Aorta (tissue), 5 donors: ENCODE data around the gene RTEL1. TPM values are rescaled to one million over a fixed set of nuclear protein-coding genes. Genes with fewer than 3 reads are reported as not detected.
A peak's percentile ranks its signal among the peaks of the same experiment; 100 is the strongest.

Experiments
- ATAC-seq: fragments of 200-7000 bp; cut with Tn5 transposase; one replicate; pipeline ENCODE4 v1.9.1; 2022; ENCODE audit warnings: moderate library complexity; ENCODE audit not compliant: low FRiP score
- DNase-seq, 2 donors: peaks; one replicate each; pipeline ENCODE4 v3.0.0-alpha.2; 2020
- H3K27ac ChIP-seq, 2 donors: one replicate each; pipeline ENCODE4 v1.5.1; 2013; ENCODE audit warnings: low read length in 2 of 2, mild to moderate bottlenecking in 2 of 2, moderate library complexity in 2 of 2, control low read depth in 1 of 2, inconsistent platforms in 1 of 2, low read depth in 1 of 2
- H3K27me3 ChIP-seq, 2 donors: one replicate each; pipeline ENCODE4 v1.6.1; 2013; ENCODE audit warnings: control low read depth in 1 of 2, low read length in 1 of 2, mild to moderate bottlenecking in 1 of 2, moderate library complexity in 1 of 2; ENCODE audit not compliant: insufficient read depth in 2 of 2, control insufficient read depth in 1 of 2
- H3K36me3 ChIP-seq, 2 donors: one replicate each; pipeline ENCODE4 v1.6.1; 2013; ENCODE audit warnings: control low read depth in 1 of 2, low read length in 1 of 2, mild to moderate bottlenecking in 1 of 2; ENCODE audit not compliant: insufficient read depth in 2 of 2, control insufficient read depth in 1 of 2
- H3K4me1 ChIP-seq, 2 donors: one replicate each; pipeline ENCODE4 v1.6.1; 2013; ENCODE audit warnings: low read length in 2 of 2, control low read depth in 1 of 2, mild to moderate bottlenecking in 1 of 2, moderate library complexity in 1 of 2; ENCODE audit not compliant: insufficient read depth in 2 of 2, control insufficient read depth in 1 of 2
- H3K4me3 ChIP-seq, 2 donors: one replicate each; pipeline ENCODE4 v1.5.1; 2013; ENCODE audit warnings: low read length in 2 of 2, control low read depth in 1 of 2, mild to moderate bottlenecking in 1 of 2
- H3K9me3 ChIP-seq: one replicate; pipeline ENCODE4 v1.6.1; 2013; ENCODE audit warnings: mild to moderate bottlenecking, low read length; ENCODE audit not compliant: control insufficient read depth
- WGBS, 2 donors: extraction: QIAGEN DNeasy Blood & Tissue Kit; methylation state at CpG; one replicate each; pipeline ENCODE4 v1.1.7; 2013; 5-methylcytosine and 5-hydroxymethylcytosine counted together
- intact Hi-C, 2 donors: fragments of 100-400 bp; cut with DNase I; formaldehyde crosslinking; loops; one replicate each; pipeline versions ENCODE4 v1.14.2 to v1.15.0; 2022
- polyA plus RNA-seq, 2 donors: library from polyadenylated mRNA; stranded (reverse); fragments of 200-250 nt; gene quantifications; one replicate each; pipeline ENCODE4 v1.2.3, GENCODE V29; 2013
- total RNA-seq, 2 donors: library from RNA; stranded (reverse); fragmentation: NEBNext Ultra II Directional; extraction: Animal tissue kit (Norgen Biotek cat#: 25700); gene quantifications; one replicate each; pipeline ENCODE4 v1.2.1, GENCODE V29; 2021
- donor health status: healthy with polysubstance abuse.
- donor health status: Bipolar disorder and iron deficiency.
- donor health status: DM: no; HTN: no; CAD: no.
- donor health status: DM: no; HTN: no; CAD: no.
- donor health status: DM: yes; HTN: yes; CAD: no.

Gene RTEL1
- total and polyA plus RNA-seq, 4 donors = 6.8 to 114 (median 39.3) TPM

DNA sequence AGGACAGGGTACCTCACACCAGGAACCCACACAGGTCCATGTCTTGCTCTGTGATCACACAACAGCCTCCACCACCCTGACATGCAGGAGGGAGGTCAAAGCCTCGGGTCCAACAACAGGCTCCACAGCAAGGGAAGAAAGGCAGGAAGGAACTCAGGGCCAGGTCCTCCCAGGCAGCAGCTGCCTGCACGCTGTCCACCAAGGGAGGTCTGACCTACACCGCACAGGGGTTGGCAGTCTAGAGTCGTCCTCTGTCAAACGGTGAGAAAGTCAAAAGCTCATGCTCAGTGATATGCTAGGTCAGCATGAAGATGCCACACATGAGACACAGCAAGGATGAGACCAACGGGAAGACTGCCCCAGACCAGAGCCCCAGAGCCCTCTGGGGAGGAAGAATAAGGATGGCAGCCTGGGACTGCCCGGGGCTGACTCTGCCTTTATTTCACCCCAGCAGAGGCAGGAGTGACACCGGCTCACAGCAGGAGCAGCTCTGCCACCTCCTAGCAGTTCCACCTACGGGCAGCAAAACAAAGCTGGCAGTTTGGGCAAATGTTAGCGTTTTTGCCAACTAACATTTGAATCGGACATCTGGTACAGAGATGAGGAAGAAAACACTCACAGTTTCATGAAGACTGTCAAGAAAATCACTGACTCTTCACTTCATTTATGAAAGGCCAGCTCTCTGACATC lies 39.7 kb upstream of the RTEL1 start:
- Histone ChIP-seq H3K4me3 (no peak overlapping the region), H3K9me3 (no peaks in the 10 kb centered on the region), H3K27me3 (no peaks in the 10 kb centered on the region), H3K4me1 (no peaks in the 10 kb centered on the region), H3K27ac (no peak overlapping the region), H3K36me3 (no peaks in the 10 kb centered on the region)
- ATAC-seq (no peak), DNase-seq (no peak)
- 83 to 85% methylated on average over 11 of the region's 11 CpGs for WGBS, 2 donors
- intact Hi-C loops = no loop called here

DNA sequence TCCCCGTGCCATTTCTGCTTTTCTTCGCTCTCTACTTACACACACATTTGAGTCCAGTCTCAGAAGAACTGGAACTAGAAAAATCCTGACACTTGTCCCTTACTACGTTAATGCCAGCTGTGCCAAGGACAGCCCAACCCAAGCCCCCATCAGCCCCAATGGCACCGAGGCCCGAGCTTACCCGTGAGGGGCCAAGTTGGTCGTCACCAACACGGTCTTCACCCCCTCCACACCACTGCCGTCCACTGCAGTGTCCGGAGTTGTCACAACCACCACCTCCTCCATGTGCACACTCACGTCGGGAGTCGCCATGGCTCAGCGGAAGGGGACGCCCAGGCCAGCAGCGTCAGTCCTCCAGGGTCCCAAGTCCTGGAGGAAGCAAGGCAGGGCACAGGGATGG lies 39.0 kb upstream of the RTEL1 start:
- no peak overlapping the region for H3K27ac ChIP-seq
- H3K4me3 ChIP-seq = no peak overlapping the region
- DNase-seq (no peak), ATAC-seq (peak; percentile 12)
- no peaks in the 10 kb centered on the region for H3K36me3 ChIP-seq
- intact Hi-C loops = no loop called here
- no peaks in the 10 kb centered on the region for H3K27me3 ChIP-seq
- no peaks in the 10 kb centered on the region for H3K4me1 ChIP-seq
- H3K9me3 ChIP-seq = no peaks in the 10 kb centered on the region
- WGBS, 2 donors = 92 to 95% methylated on average over 16 of the region's 16 CpGs

DNA sequence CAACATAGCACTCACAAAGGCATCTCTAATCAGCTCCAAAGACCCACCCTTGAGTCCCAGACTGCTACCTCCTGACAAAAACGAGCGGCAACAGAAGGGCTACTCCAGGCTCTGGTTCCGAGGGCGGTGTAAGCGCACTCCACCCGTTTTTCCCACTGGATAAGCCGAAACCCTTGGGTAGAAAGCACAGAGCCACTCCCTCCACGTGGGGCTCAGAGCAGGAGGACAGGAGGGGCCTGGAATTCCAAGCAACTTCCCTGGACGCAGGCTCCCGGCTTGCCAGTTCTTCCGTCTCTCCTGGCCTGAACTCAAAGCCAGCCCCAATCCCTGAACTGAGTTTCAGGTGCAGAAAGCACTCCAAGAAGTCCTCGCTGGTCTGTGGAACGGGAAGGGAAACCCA lies 38.6 kb upstream of the RTEL1 start:
- Histone ChIP-seq H3K27ac (no peak overlapping the region), H3K9me3 (no peaks in the 10 kb centered on the region), H3K36me3 (no peaks in the 10 kb centered on the region), H3K4me1 (no peaks in the 10 kb centered on the region), H3K27me3 (no peaks in the 10 kb centered on the region), H3K4me3 (no peak overlapping the region)
- DNase-seq (no peak), ATAC-seq (no peak)
- WGBS, 2 donors = 84% methylated on average over 13 of the region's 13 CpGs
- intact Hi-C loops = no loop called here

DNA sequence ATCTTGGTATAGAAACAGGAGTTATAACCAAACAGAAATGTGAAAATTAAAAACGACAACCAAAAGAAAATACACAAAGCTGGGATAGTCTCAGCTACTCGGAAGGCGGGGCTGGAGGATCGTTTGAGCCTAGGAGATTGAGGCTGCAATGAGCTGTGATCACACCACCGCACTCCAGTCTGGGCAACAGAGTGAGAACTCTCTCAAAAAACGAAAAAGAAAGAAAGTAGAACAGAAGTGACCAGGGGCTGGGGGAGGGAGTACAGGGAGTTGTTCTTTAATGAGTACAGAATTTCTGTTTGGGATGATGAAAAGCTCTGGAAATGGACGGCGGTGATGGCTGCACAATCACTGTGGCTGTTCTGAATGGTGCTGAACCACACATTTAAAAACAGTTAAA lies 37.1 kb upstream of the RTEL1 start:
- DNase-seq (no peak), ATAC-seq (no peak)
- Histone ChIP-seq H3K27me3 (no peaks in the 10 kb centered on the region), H3K27ac (no peak overlapping the region), H3K9me3 (no peaks in the 10 kb centered on the region), H3K4me1 (no peaks in the 10 kb centered on the region), H3K36me3 (no peaks in the 10 kb centered on the region), H3K4me3 (no peak overlapping the region)
- intact Hi-C loops = loop anchor here in 1 of 2 donors (10.0 kb wide), 1 partner anchor 274 kb away; the partner anchor contains the start of gene DNAJC5
- 84 to 85% methylated on average over 8 of the region's 8 CpGs for WGBS, 2 donors

DNA sequence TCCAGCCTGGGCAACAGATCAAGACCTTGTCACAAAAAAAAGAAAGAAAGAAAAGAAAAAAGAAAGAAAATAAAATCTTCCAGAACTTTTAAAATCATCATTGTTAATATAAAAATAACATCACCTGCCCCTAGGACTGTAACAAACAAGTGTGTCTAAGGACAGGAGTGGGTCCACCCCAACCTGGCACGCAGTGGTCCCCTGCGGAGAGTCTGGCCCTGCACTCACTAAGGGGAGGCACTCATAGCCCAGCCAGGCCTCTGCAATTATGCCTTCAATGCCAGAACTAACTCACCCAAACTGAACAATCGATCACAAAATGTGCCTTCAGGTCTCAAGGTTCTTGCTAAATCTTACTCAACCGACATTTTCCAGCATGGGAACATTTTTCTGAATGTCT lies 36.0 kb upstream of the RTEL1 start:
- Histone ChIP-seq H3K4me1 (no peaks in the 10 kb centered on the region), H3K27me3 (no peaks in the 10 kb centered on the region), H3K27ac (no peak overlapping the region), H3K9me3 (no peaks in the 10 kb centered on the region), H3K36me3 (no peaks in the 10 kb centered on the region), H3K4me3 (no peak overlapping the region)
- DNase-seq (no peak), ATAC-seq (no peak)
- WGBS, 2 donors = 90% methylated on average over 4 of the region's 4 CpGs
- intact Hi-C loops = loop anchor here in 1 of 2 donors (10.0 kb wide), 1 partner anchor 273 kb away; the partner anchor contains the start of gene DNAJC5

DNA sequence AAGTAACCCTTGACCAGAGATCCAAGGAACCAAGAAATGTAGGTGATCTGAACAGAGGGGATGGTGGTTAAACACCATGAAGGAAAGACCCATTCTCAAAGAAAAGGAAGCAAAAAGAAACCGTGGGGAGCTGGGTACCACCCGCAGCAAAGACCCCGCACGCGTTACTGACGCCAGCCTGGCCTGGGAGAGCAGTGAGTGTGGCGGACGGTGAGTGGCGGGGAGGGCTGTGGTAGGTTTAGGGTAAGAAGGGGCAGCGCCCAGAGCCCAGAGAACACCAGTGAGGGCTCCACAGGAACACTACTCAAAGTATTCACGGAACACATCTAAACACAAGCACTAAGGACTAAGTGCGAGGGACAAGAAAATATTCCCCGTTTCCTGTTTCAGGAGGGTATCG lies 35.4 kb upstream of the RTEL1 start:
- peak in 1 of 2 donors; percentile 71 for DNase-seq
- ATAC-seq = no peak
- Histone ChIP-seq H3K4me1 (no peaks in the 10 kb centered on the region), H3K9me3 (no peaks in the 10 kb centered on the region), H3K27ac (no peak overlapping the region), H3K4me3 (no peak overlapping the region), H3K36me3 (no peaks in the 10 kb centered on the region), H3K27me3 (no peaks in the 10 kb centered on the region)
- intact Hi-C loops = loop anchor here in 1 of 2 donors (10.0 kb wide), 1 partner anchor 272 kb away; the partner anchor contains the start of gene DNAJC5
- WGBS, 2 donors = 96 to 97% methylated on average over 14 of the region's 14 CpGs

DNA sequence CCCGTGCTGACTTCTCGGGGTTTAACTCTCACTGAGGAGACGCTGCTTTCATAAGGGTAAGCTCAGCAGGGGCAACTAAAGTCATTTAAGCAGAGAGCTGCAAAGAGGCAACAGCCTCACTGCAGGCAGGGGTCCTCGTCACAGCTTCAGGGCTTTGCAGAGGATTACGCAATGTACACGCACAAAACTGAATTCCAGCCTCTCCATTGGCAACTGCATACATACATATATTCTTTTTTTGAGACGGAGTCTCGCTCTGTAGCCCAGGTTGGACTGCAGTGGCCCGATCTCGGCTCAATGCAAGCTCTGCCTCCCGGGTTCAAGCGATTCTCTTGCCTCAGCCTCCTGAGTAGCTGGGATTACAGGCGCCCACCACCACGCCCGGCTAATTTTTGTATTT lies 33.6 kb upstream of the RTEL1 start:
- no peak overlapping the region for H3K27ac ChIP-seq
- no peaks in the 10 kb centered on the region for H3K27me3 ChIP-seq
- H3K4me3 ChIP-seq = no peak overlapping the region
- no peaks in the 10 kb centered on the region for H3K36me3 ChIP-seq
- no peaks in the 10 kb centered on the region for H3K4me1 ChIP-seq
- WGBS, 2 donors = 92% methylated on average over 15 of the region's 15 CpGs
- no peak for ATAC-seq
- intact Hi-C loops = loop anchor here in 1 of 2 donors (10.0 kb wide), 1 partner anchor 270 kb away; the partner anchor contains the start of gene DNAJC5
- H3K9me3 ChIP-seq = no peaks in the 10 kb centered on the region
- peak in 1 of 2 donors; percentile 31 for DNase-seq

DNA sequence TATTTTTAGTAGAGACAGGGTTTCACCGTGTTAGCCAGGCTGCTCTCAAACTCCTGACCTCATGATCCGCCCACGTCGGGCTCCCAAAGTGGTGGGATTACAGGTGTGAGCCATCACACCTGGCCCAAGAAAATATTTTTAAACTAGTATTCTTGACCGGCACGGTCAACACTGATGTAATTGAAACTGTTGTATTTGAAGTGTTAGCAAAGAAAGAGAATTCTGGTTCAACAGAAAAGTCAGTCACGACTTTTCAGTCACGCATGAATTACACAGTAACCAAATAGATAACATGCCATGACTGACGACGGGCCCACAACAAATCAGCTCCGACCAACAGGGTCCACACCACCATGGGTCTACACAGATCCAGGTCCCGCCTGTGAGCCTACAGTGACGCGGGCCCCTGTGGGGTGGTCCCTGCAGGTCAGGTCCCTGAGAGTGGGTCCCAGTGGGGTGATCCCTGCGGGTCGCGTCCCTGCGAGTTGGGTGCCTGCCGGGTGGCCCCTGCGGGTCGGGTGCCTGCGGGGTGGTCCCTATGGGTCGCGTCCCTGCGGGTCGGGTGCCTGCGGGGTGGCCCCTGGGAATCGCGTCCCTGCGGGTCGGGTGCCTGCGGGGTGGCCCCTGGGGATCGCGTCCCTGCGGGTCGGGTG lies 32.2 kb upstream of the RTEL1 start:
- ATAC-seq (peak; percentile 39), DNase-seq (peak; percentile 62 to 79)
- Histone ChIP-seq H3K9me3 (no peaks in the 10 kb centered on the region), H3K27ac (peak overlapping the region; percentile 76 to 97), H3K27me3 (no peaks in the 10 kb centered on the region), H3K4me3 (peak overlapping the region; percentile 79 to 95), H3K36me3 (no peaks in the 10 kb centered on the region), H3K4me1 (no peaks in the 10 kb centered on the region)
- WGBS, 2 donors = 12 to 14% methylated on average over 29 to 36 of the region's 36 CpGs
- intact Hi-C loops = loop anchor here in 1 of 2 donors (2.0 to 10.0 kb wide), 2 partner anchors 113 to 269 kb away; partner anchors contain the start of genes DNAJC5 and SLC2A4RG
